Prostate gland (tissue), 2 donors: ENCODE measurements around the gene KIT.

ENCODE experiments used
- POLR2A ChIP-seq: fragments of 450-650 bp; IDR thresholded peaks from one replicate; pipeline ENCODE4 v1.6.1; 2016; ENCODE audit warnings: antibody characterized with exemption, mild to moderate bottlenecking
- POLR2AphosphoS5 ChIP-seq: sonication (generic); formaldehyde crosslinking; IDR thresholded peaks from one replicate; pipeline ENCODE4 v1.6.1; 2017; ENCODE audit warnings: antibody characterized with exemption
- TF ChIP-seq, protein P1 (sequence below), 4 experiments: fragments of 200-600 bp in 2 of 4; fragments of 450-650 bp in 2 of 4; sonication (generic) in 2 of 4; IDR thresholded peaks; 1 replicate in 3 of 4; 2 replicates in 1 of 4; pipeline ENCODE4 v1.5.1; 2016 to 2019; ENCODE audit warnings: antibody characterized with exemption in 4 of 4, mild to moderate bottlenecking in 2 of 4, moderate library complexity in 2 of 4

- TF ChIP-seq POLR2AphosphoS5 (no peak), POLR2A (no peak)
- TF ChIP-seq, protein P1, sequence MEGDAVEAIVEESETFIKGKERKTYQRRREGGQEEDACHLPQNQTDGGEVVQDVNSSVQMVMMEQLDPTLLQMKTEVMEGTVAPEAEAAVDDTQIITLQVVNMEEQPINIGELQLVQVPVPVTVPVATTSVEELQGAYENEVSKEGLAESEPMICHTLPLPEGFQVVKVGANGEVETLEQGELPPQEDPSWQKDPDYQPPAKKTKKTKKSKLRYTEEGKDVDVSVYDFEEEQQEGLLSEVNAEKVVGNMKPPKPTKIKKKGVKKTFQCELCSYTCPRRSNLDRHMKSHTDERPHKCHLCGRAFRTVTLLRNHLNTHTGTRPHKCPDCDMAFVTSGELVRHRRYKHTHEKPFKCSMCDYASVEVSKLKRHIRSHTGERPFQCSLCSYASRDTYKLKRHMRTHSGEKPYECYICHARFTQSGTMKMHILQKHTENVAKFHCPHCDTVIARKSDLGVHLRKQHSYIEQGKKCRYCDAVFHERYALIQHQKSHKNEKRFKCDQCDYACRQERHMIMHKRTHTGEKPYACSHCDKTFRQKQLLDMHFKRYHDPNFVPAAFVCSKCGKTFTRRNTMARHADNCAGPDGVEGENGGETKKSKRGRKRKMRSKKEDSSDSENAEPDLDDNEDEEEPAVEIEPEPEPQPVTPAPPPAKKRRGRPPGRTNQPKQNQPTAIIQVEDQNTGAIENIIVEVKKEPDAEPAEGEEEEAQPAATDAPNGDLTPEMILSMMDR (IDR thresholded peaks at IDR 0.05): no peak
Observed at GRCh38 chr4:54675721-54676461, 18.1 kb downstream of the KIT start.
